Measurements from ENCODE around the gene PIPOX. TPM values are rescaled to one million over a fixed set of nuclear protein-coding genes. Genes with fewer than 3 reads are reported as not detected.

PIPOX gene
- total and polyA plus RNA-seq, 2 of the 13 experiments (the other 11 are each of a cell fraction or from before 2014, with no cell fraction given): 87.3 to 154 TPM

GRCh38 chr17:29005936-29006511 lies 36.9 kb upstream of the PIPOX start, which contains the start of gene SEZ6 (continued):
- TF ChIP-seq ZNF318 (CRISPR knock-in tag; IDR thresholded peaks at IDR 0.05) (no peak), ZBTB2 (CRISPR knock-in tag; IDR thresholded peaks at IDR 0.05; ENCODE audit: low read depth) (peak; percentile 78), FOXK1 (CRISPR knock-in tag; IDR thresholded peaks at IDR 0.05; ENCODE audit: borderline replicate concordance, low read depth) (peak; percentile 59; the same call in 1 of the 2 replicates), ZNF552 (CRISPR knock-in tag; IDR thresholded peaks at IDR 0.05; ENCODE audit: borderline replicate concordance) (peak; percentile 38; the same call in 1 of the 2 replicates), ZSCAN22 (CRISPR knock-in tag; IDR thresholded peaks at IDR 0.05) (no peak), ZXDC (CRISPR knock-in tag; IDR thresholded peaks at IDR 0.05) (peak; percentile 71; the same call in 1 of the 2 replicates), AGO1 (IDR thresholded peaks at IDR 0.05; ENCODE audit: low read depth, low read length, poor library complexity, severe bottlenecking) (no peak), ZBTB38 (CRISPR knock-in tag; IDR thresholded peaks at IDR 0.05) (peak; percentile 77), BHLHE40 (IDR thresholded peaks at IDR 0.05; ENCODE audit: low read length) (no peak), DNMT3B (CRISPR knock-in tag; conservative IDR thresholded peaks at IDR 0.05) (peak; percentile 92; the same call in 1 of the 2 replicates), FIP1L1 (IDR thresholded peaks at IDR 0.05; ENCODE audit: borderline replicate concordance, insufficient read depth, low read depth, low read length) (no peak), RFXAP (CRISPR knock-in tag; IDR thresholded peaks at IDR 0.05; ENCODE audit: borderline replicate concordance) (peak; percentile 89; the same call in 1 of the 2 replicates), ZBTB7A (CRISPR knock-in tag; IDR thresholded peaks at IDR 0.05) (no peak), BATF2 (CRISPR knock-in tag; IDR thresholded peaks at IDR 0.05) (peak; percentile 82; the same call in 1 of the 2 replicates), ZNF577 (CRISPR knock-in tag; IDR thresholded peaks at IDR 0.05; ENCODE audit: borderline replicate concordance, low read depth) (no peak), FOXJ3 (CRISPR knock-in tag; IDR thresholded peaks at IDR 0.05; ENCODE audit: borderline replicate concordance) (no peak)
